ENCODE results near the gene GRAMD1A.

DNA sequence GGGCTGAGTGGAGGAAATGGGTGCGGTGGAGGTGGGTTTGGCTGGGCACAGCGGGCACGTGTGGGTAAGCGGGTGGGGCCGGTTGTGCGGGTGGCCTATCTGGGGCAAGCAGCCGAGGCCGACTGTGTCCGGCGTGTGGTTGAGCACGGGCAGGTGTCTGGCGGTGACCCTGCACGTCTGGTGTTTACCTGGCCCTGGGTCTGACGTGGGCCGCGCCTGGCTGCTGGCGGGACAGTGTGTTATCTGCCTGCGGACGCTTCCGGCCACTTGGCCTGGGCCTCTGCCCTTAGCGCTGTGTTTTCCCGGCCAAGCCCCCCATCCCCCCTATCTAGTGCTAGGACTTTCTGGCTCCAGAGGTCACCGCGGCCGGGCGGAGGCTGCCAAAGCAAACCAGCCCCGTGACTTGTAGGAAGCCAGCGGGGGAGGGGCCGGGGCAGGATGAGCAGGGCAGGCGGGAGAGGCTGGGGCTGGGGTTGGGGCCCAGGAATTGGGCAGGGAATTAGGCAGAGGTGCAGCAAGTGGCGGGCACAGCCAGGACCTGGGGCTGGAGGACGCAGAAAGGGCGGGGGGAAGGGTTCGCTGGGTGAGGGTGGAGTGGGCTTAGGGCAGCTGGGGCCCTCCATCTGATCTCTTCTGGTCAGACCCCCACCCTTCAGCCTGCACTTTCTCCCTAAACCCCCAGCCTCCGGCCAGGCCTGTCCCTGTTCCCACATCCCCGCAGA, 40.9 kb downstream of the GRAMD1A start:
- TF ChIP-seq CTCF (IDR thresholded peaks at IDR 0.05) (no peak), EZH2 (IDR thresholded peaks at IDR 0.05; ENCODE audit: borderline replicate concordance, insufficient read depth, low read depth, low read length, poor library complexity, severe bottlenecking) (no peak)
